ENCODE measurements around the gene DNHD1.

- TF ChIP-seq CTCF (IDR thresholded peaks at IDR 0.05) (no peak), EP300 (IDR thresholded peaks at IDR 0.05) (no peak), POLR2A (IDR thresholded peaks at IDR 0.05) (no peak), POLR2AphosphoS5 (IDR thresholded peaks at IDR 0.05) (no peak)
Observed at GRCh38 chr11:6542727-6543126, 45.6 kb downstream of the DNHD1 start.
